Occipital lobe (tissue), 2 donors: ENCODE results near the gene CDK14. TPM values are rescaled to one million over a fixed set of nuclear protein-coding genes. Genes with fewer than 3 reads are reported as not detected.
"Not testable (repeated sequence)": the region's sequence is repeated elsewhere in the genome, so short reads cannot be mapped to it uniquely, and the experiment has no call there.

Experiments
- DNase-seq: peaks from one replicate; lab custom pipeline; 2025; lab: John Stamatoyannopoulos, UW
- total RNA-seq: library from RNA; depleted of rRNA; stranded (reverse); fragments of >200 nt; gene quantifications from one replicate; pipeline ENCODE4 v1.2.3, GENCODE V29; 2014

CDK14 gene
- total RNA-seq, 1 donor from 2014 or later = 123 TPM

- no peak for DNase-seq
Measured at GRCh38 chr7:90629297-90629918, 33.3 kb downstream of the CDK14 start.

DNA sequence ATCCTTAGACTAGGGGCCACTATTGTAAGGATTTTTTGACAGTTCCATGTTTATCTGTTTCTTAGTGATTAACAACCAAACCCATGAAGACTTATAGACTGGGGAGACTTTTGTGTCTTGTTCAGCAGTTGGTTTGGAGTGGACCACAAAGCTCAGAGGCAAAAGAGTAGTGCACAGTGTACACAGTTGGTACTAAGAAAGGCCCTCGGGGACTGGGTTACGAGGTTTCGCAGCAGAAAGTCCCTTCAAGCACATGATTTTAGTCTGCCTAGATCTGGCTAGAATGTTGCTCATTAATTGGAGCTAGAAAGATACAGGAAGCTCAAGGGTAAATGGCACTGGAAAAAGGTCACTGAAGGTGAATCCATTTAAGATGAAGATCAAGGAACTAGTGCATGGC, 35.4 kb downstream of the CDK14 start:
- no peak for DNase-seq

DNA sequence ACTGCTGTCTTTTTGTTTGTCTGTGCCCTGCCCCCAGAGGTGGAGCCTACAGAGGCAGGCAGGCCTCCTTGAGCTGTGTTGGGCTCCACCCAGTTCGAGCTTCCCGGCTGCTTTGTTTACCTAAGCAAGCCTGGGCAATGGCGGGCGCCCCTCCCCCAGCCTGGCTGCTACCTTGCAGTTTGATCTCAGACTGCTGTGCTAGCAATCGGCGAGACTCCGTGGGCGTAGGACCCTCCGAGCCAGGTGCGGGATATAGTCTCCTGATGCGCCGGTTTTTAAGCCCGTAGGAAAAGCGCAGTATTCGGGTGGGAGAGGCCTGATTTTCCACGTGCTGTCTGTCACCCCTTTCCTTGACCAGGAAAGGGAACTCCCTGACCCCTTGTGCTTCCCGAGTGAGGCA, 43.6 kb downstream of the CDK14 start:
- DNase-seq = not testable (repeated sequence)

DNA sequence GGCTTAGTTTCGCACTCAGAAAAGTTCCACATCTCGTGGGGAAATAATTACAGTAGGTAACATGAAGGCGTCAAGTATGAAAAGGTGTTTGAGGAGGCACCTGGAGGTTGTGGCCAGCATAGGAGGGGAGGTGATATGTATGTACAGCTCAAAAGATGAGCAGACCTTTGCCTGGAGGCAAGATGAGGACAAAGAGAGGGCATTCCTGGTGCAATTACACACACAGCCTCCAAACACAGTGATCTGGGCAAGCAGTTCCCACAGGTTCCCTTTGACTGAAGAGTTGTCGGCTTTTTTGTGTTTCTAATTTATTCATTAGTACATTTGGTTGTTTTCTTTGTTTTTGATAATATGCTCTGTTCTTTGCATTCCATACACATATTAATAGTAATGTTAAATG, 46.9 kb downstream of the CDK14 start:
- DNase-seq = no peak

DNA sequence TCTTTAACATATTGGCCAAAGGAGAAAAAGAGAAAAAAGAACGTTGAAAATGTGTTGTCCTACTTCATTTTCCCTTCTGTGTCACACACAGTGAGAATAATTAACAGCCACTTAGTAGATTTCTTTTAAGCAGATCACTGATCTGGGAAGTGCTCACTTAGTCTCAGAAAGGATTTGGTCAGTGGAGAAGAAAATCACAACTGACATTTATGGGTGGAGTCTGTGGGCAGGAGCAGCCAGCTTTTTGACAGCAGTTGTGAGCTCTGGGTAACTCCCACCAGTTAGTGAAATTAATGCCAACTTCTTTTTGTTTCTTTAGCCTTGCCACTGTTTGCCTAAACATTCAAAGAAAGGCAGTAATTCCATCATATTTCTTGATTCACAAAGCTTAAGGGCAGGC, 49.7 kb downstream of the CDK14 start:
- no peak for DNase-seq

DNA sequence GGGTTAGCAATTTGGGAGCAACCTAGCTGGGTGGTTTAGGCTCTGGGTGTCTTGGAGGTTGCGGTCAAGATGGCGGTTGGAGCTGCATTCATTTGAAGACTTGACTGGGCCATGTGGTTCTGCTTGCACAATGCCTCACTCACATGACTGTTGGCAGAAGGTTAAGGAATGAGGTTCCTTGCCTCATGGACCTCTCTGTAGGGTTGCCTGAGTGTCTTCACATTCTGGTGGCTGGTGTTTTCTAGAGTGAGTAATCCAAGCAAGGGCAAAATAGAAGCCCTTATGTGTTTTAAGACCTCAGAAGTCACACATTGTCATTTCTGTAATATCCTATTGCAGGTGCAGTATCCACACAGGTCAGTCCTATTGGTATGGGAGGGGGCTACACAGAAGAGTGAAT, 52.0 kb downstream of the CDK14 start:
- no peak for DNase-seq

DNA sequence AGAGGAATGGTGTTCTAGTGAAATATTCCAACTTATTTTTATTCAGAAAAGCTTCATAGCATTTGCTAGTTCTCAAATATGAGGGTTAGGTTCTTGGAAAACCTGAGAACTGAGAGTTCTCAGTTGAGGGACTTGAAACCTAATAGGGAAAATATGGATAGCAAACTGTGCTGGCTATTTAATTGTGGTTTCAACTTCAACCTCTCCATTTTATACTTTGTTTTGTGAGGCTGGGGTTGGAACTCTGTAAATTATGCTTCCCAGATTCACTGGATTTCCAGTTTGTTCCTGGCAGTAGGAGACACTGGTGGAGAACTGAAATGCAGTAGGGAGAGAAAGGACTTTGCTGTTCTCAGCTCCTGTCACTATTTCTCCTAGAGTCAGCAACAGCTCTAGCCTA, 52.7 kb downstream of the CDK14 start:
- DNase-seq = no peak

DNA sequence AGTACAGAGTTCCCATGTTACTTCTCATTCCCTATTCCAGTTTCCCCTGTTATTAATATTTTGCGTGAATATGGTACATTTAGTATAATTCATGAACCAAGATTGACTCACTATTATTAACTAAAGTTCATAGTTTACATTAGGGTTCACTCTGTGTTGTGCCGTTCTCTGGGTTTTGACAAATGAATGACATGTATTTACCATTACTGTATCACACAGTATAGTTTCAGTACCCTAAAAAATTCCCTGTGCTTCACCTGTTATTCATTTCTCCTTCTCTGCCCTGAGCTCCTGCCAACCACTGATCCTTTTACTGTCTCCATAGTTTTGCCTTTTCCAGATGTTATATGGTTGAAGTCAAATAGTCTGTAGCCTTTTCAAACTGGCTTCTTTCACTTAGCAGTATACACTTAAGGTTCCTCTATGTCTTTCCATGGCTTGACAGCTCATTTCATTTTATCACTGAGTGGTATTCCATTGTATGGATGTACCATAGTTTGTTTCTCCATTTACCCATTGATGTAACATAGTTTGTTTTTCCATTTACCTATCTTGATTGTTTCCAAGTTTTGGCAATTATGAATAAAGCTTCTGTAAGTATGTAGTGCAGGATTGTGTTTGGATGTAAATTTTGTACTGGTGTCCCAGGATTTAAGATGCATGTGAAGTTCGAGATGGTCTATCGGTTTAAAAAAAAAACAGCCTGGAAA, 58.8 kb downstream of the CDK14 start:
- DNase-seq = no peak

DNA sequence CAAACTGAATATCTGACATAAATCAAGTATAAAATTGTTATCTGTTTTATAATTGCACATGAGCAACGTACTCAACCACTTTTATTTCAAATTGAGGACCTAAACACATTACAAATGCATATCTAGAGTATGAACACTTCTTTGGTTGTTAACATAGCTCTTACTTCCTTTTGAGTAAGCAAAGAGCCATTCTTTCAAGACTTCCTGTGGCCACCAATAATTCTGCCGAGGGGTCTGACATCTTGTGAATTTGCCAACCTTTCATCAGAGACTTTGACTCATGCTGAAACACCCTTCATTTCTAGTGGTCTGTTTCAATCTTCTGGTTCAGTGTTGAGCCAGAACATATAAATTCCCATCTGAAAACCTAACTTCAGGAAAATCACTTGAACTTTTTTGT, 59.4 kb downstream of the CDK14 start:
- DNase-seq = no peak

DNA sequence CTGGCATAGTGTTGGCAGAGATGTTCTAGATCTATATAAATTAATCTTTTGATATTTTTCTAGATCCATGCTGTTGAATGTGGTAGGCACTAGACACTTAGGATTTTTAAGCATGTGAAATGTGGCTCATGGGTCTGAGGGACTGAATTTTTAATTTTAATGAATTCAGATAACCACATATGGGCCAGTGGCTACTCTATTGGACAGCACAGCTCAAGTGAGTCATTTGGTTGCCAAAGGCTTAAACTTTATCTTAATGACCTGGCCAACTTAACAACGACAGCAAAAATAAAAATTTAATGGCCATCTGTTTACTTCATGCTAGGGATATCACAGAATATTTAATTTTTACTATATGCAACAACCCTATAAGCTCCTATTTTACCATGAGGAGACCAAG, 61.4 kb downstream of the CDK14 start:
- no peak for DNase-seq

GRCh38 chr7:90660100-90660499, 64.0 kb downstream of the CDK14 start:
- DNase-seq = no peak

DNA sequence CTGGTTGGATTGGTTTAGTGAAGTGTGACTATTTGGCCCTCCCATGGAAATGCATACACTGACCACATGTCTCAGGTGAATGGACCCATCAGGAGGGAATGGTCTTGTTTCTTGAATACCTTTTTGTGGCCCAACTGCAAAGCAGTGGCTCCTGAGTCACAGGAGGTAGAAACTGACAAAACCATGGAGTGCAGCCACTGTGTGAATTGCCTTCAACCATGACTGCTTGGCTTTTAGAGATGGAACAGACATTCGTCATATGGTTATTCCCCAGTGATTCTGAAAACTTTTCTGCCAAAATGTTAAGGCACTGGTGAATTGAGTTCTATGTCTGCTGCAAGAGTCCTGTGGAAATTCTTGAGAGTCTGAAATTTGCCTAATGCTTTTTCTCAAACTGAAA, 64.7 kb downstream of the CDK14 start:
- no peak for DNase-seq

- DNase-seq = no peak
Measured at GRCh38 chr7:90661290-90662151, 65.4 kb downstream of the CDK14 start.

GRCh38 chr7:90663176-90663575, 67.1 kb downstream of the CDK14 start:
- DNase-seq = no peak

- no peak for DNase-seq
Measured at GRCh38 chr7:90666186-90666585, 70.1 kb downstream of the CDK14 start.

GRCh38 chr7:90668992-90669391, 72.9 kb downstream of the CDK14 start:
- DNase-seq = no peak

DNA sequence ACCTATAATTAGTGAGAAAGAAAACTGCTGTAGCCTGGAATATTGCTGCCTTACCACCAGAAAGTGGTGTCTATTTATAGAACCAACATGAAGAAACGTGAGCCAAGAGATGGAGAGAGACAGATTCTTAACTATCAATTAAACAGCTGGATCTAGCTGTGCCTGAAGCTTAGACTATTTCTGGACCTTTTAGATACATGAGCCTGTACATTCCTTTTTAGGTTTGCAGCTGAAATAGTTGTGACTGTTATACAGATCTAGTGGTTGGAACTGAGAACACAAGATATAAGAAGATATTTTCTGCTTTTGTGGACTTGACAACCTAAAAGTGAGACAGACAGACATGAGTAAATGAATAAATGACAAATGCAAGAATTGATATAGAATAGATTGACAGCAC, 73.4 kb downstream of the CDK14 start:
- no peak for DNase-seq

GRCh38 chr7:90671571-90671970, 75.5 kb downstream of the CDK14 start:
- no peak for DNase-seq

DNA sequence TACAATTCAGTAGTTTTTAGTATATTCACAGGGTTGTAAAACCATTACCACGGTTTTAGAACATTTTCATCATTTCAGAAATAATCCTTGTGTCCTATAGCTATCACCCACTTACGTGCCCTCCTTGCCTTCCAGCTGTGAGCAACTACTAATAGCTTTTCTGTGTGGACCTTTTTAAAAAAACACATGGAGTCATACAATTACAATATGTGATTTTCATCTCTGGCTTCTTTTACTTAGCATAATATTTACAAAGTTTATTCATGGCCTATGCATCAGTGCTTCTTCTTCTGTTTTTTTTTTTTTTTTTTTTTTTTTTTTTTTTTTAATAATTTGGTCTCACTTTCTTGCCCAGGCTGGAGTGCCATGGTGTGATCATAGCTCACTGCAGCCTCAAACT, 76.1 kb downstream of the CDK14 start:
- no peak for DNase-seq

DNA sequence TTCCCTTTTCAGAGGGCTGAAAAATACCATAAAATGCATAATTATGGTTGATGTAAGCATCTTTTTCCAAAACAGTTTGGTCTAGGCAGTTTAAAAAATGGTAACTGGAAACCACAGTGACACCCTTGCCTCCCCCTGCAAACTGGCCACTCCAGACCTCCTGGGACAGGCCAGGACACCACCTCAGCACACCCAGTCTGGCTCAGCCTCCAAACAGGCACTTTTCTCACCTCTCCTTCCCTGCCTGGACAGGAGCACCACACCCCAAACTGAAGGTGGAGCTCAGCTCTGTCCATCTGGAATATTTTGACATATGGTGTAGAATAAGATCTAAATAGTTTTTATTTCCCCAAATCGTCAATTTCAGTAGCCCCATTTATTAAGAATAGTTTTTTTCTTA, 78.5 kb downstream of the CDK14 start:
- no peak for DNase-seq

DNA sequence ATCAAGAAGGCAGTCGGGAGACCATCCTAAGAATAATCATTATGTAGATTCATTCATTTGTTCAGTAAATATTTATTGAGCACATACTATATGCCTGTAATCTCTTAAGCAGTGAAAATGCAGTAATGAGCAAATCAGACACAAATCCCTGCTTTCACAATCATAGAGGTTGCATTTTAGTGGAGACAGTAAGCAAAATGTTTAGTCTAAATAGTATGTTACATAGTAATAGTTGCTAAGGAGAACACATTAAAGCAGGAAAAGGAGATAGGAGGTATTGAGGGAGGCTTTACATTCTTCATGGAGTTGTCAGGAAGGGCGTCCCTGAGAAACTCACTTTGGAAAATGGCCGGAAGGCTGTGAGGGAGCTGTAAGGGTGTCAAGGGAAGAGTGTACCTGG, 79.9 kb downstream of the CDK14 start:
- no peak for DNase-seq
